RWPE2 (cell line): Measurements from ENCODE around the gene TBC1D16.

ENCODE experiments used
- ATAC-seq: fragments of 200-7000 bp; cut with Tn5 transposase; 3 replicates; pipeline ENCODE4 v1.9.1; 2021; ENCODE audit warnings: low read depth
- DNase-seq: peaks from one replicate; pipeline ENCODE4 v3.0.0-alpha.2; 2020; ENCODE audit warnings: low spot score
- H3K27ac ChIP-seq: fragments of 450-650 bp; 2 replicates; pipeline ENCODE4 v1.5.1; 2017; ENCODE audit warnings: mild to moderate bottlenecking; ENCODE audit not compliant: poor library complexity, severe bottlenecking
- H3K27me3 ChIP-seq: fragments of 250-450 bp; sonication (Bioruptor Pico); 2 replicates; pipeline ENCODE4 v1.5.1; 2021; ENCODE audit warnings: mild to moderate bottlenecking, moderate library complexity; ENCODE audit not compliant: insufficient read depth, poor library complexity, severe bottlenecking
- H3K36me3 ChIP-seq: fragments of 250-450 bp; sonication (Bioruptor Pico); 2 replicates; pipeline ENCODE4 v1.5.1; 2020; ENCODE audit warnings: low read depth, mild to moderate bottlenecking, moderate library complexity
- H3K4me1 ChIP-seq: fragments of 250-450 bp; sonication (Bioruptor Pico); 2 replicates; pipeline ENCODE4 v1.5.1; 2021; ENCODE audit warnings: mild to moderate bottlenecking, moderate library complexity; ENCODE audit not compliant: insufficient read depth, poor library complexity, severe bottlenecking
- H3K4me3 ChIP-seq: fragments of 250-450 bp; sonication (Bioruptor Pico); 2 replicates; pipeline ENCODE4 v1.5.1; 2021; ENCODE audit warnings: mild to moderate bottlenecking, moderate library complexity; ENCODE audit not compliant: severe bottlenecking
- H3K9me3 ChIP-seq: fragments of 250-450 bp; sonication (Bioruptor Pico); 2 replicates; pipeline ENCODE4 v1.5.1; 2021; ENCODE audit warnings: mild to moderate bottlenecking, moderate library complexity; ENCODE audit not compliant: severe bottlenecking
- TF ChIP-seq, protein P1 (sequence below): fragments of 450-650 bp; IDR thresholded peaks from one replicate; pipeline ENCODE4 v1.5.1; 2017; ENCODE audit warnings: mild to moderate bottlenecking, moderate library complexity; ENCODE audit not compliant: poor library complexity, severe bottlenecking

TBC1D16 gene

DNA sequence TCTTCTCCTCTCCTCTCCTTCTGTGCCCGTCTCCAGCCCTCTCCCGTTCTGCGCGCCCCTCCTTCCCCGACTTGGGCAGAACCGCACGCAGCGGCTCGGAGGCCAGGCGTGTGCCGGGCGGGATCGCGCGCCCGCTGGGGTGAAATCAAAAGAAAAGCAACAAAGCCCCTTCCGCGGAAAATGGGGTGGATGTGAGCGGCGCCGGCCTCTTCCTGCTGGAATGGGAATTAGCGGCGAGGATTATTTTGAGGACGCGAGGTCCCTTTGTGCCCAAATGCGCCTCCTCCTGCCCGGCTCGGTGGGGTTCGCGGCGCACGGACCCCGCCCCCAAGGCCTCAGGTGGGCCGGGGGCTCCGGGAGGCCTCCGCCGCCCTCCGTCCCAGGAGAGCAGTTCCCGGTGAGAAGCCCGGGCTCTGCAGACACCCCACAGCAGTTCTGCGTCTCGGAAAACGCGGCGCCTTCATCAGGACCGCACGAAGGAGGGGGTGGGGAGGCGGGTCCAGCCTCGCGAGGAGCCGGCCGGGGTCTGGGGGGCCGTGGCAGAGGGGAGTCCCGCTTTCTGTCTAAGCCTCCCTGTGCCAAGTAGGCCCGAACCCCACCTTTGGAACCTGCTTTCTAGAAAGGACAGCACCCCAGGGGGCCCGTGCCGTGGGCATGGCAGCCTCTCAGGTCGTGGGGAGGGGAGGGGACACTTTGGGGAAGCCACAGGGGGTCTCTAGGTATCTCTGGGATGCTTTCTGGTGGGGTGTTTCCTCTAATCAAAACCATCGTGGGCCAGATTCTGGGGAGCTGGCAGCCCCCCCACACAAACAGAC is 105.4 kb downstream of the TBC1D16 start:
- ATAC-seq (no peak), DNase-seq (no peak)
- Histone ChIP-seq H3K27ac (no peak overlapping the region), H3K36me3 (no peaks in the 10 kb centered on the region), H3K4me3 (no peak overlapping the region), H3K9me3 (no peaks in the 10 kb centered on the region), H3K4me1 (peaks cover 5% of the 10 kb centered on the region), H3K27me3 (peaks cover 39% of the 10 kb centered on the region)
- TF ChIP-seq, protein P1, sequence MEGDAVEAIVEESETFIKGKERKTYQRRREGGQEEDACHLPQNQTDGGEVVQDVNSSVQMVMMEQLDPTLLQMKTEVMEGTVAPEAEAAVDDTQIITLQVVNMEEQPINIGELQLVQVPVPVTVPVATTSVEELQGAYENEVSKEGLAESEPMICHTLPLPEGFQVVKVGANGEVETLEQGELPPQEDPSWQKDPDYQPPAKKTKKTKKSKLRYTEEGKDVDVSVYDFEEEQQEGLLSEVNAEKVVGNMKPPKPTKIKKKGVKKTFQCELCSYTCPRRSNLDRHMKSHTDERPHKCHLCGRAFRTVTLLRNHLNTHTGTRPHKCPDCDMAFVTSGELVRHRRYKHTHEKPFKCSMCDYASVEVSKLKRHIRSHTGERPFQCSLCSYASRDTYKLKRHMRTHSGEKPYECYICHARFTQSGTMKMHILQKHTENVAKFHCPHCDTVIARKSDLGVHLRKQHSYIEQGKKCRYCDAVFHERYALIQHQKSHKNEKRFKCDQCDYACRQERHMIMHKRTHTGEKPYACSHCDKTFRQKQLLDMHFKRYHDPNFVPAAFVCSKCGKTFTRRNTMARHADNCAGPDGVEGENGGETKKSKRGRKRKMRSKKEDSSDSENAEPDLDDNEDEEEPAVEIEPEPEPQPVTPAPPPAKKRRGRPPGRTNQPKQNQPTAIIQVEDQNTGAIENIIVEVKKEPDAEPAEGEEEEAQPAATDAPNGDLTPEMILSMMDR, result no peak

DNA sequence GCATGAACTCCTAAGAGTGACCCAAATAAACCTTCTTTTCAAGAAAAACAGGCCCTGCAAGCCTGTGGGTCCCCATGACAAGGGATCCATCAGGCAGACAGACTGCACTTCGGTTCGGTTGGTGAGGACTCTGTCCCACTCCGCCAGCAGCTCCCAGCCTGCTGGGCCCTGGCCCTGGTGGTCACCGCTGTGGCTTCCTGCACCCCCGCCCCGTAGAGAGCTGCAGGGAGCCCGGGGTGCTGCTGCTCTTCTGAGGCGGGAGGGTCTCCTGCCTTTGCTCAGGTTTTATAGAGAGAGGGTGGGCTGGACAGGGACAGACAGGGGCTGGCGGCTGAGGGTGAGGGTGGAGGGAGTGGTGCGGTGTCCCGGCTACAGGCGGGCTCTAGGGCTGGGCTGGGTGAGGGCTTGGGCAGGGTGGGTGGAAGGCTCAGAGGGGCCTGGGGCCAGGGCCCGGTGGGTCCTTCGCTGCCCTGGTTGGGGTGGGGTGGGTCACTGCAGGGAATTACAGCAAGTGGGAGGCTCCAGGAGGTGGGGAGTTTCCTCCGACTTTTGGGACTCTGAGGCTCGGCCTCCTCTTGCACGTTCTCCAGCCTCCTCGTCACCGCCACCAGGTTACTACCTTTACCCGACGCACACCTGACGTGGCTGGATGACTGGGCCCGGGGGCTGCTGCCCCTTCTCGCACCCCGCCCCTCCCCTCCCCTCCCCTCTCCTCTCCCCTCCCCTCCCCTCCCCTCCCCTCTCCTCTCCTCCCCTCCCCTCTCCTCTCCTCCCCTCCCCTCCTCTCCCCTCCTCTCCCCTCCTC is 106.2 kb downstream of the TBC1D16 start:
- no peak overlapping the region for H3K27ac ChIP-seq
- no peak for ATAC-seq
- H3K27me3 ChIP-seq, result peaks cover 39% of the 10 kb centered on the region
- no peaks in the 10 kb centered on the region for H3K36me3 ChIP-seq
- TF ChIP-seq, protein P1, result no peak
- H3K4me1 ChIP-seq, result peaks cover 5% of the 10 kb centered on the region
- DNase-seq, result no peak
- H3K4me3 ChIP-seq, result no peak overlapping the region
- no peaks in the 10 kb centered on the region for H3K9me3 ChIP-seq

DNA sequence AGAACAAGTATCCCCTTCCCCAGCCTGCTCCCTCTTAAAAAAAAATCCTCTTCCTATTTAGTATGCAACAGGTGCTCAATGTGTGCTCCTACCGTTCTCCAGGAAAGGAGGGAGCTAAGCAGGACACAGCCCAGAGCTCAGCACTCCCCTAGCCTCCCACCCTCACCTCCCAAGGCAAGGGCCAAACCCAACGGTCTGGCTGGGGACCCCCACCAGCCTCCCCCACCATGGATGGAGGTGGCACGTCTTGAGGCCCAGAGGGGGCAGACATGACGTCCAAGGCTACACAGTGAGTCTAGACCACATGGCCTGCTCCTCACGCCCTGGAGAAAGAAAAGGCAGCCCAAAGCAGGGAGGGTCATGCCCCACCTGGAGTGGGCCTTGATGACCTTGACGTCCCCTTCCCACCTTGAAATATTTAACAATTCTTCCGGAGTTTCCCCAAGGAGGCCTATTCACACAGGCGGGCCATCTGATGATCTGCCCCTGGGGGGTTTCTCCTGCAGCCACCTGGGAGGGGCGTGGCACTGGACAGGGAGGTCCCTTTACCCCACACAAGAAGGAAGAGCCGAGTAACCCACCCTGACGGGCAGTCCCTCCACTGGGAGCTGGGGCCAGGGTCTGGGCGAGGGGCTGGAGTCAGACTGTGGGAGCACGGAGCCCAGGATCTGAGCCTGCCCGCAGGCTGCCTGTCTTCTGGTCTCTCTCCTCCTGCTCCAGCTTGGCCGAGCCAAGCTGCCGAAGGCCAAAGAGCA is 107.0 kb downstream of the TBC1D16 start:
- Histone ChIP-seq H3K27ac (no peak overlapping the region), H3K9me3 (no peaks in the 10 kb centered on the region), H3K4me3 (no peak overlapping the region), H3K27me3 (peaks cover 39% of the 10 kb centered on the region), H3K4me1 (peaks cover 3% of the 10 kb centered on the region), H3K36me3 (no peaks in the 10 kb centered on the region)
- TF ChIP-seq, protein P1, result no peak
- no peak for DNase-seq
- ATAC-seq, result no peak

DNA sequence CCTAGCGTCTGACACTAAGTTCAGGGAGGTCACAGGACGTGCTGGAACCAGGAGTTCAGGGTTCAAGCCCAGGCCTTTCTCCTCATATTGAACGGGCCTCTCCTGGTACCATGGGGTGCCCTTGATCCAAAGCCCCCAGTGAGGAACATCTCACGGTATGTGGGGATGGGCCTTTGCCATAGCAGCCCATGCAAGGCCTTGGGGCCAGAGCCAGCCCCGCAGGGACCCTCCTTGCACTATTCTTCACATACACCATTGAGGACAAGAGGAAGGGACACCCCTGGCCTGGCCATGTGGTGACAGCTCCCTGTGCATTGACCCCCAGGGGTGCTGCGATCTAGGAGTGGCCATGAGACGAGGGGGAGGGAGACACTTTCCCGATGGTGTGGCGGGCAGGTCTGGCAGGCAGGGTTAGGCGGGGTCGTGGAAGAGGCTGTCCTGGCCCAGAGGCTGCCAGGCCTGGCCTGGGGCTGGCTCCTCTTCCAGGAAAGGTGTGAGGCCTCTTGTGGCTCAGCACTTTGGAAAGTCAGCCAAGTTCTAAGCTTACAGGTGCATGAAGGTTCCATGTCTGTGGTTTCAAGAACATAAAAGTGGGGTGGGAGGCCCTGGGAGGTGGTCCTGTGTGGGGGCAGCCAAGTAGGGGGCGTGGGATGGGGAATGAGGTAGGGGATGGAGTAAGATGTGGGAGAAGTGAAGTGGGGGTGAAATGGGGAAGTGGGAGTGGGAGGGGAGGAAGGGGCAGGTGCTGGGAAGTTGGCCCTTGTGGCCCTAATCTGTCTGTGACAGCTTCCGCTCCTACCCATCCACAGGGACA is 107.8 kb downstream of the TBC1D16 start:
- Histone ChIP-seq H3K9me3 (no peaks in the 10 kb centered on the region), H3K4me3 (no peak overlapping the region), H3K27me3 (peaks cover 39% of the 10 kb centered on the region), H3K4me1 (no peaks in the 10 kb centered on the region), H3K36me3 (no peaks in the 10 kb centered on the region), H3K27ac (no peak overlapping the region)
- ATAC-seq (no peak), DNase-seq (no peak)
- TF ChIP-seq, protein P1, result no peak
